Measurements from ENCODE around the gene KCNJ15.

KCNJ15 gene

DNA sequence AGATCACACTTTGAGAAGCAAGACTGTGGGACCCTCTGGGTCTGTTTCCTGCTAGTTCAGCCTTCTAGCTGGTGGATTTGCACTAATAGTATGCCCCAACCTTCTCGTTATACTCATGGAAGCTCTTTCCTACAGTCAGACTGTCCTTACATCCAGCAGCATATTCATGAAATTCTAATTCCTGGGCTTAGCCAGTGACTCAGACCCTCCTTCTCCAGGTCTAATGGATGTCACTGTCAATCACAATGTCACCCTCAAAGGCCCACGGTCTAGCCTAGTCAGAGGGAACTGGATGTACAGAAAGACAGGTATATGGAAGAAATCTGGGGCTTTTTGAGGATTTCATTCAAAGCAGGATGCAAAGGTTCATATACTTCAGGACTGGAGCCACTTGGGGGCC lies 72.4 kb downstream of the KCNJ15 start:
- no peak for DNase-seq

DNA sequence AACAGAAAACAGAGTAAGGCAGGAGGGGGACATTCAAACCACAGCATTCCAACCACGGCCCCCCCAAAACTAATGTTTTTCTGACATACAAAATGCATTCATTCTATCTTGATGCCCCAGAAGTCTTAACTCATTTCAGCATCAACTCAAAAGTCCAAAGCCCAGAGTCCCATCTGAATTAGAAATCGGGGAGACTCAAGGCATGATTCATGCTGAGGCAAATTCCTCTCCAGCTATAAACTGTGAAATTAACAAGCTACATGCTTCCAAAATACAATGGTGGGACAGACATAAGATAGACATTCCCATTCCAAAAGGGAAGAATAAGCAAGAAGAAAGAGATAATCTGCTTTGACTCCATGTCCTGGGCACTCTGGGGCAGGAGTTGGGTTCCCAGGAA lies 73.9 kb downstream of the KCNJ15 start:
- no peak for DNase-seq

DNA sequence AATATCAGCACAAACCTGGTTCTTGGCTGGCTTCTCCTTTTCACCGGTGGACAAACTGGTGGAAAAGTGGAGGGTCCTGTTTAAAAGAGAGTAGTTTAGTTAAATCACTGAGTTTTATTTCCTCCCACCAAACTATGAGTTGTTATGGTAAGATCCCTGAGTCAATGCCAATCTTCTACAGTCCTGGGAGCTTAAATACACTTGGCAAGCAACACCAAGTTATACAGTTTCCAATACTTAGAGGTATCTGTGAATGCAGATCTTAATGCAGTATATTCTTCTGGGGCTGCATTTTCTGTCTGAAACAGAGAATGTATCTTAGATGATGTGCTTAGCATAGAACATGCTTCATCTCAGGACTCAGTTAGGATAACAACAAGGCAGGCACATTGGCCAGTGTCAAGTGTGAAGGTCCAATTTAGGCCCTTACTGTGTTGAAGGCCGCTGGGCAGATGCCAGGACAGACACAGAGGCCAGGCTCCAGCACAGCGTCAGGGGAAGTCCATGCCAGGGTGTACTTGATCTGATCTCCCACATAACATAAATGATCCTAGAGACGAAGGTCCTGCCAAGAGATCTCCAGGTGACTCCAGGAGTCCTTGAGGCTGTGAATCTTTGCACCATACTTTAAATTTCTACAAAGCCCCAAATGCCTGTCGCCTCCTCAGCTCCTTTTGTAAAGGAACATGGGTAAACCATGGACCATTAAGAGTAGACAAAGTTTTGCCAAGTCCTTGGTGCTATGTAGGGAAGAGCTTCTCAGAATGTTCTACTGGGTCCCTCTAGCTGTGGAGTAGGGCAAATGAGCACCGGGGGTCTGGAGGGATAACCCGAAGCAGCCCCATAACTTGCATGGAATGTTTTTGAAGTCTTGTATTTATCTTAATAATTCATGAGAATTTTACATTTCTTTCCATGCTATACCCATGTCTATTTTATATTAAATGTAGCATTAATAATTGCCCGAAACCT lies 76.8 kb downstream of the KCNJ15 start:
- DNase-seq = no peak

DNA sequence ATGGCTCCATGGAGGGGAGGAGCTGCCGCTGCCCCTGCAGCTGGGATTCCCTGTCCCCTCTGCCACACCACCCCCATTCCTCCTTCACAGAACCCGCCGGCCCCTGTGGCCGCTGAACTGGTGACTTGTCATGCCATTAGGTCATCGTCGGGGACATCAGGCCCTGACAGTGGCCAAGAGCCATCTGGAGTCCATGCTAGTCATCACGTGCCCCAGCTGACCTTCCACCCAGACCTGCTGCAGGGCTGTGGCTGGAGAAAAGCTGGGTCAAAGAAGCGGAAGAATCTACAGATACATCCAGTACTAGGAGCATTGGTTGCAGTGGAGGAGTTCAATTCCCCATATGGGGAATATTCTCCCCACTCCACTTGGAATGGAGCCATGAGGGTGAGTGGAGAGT lies 78.1 kb downstream of the KCNJ15 start:
- DNase-seq = no peak

DNA sequence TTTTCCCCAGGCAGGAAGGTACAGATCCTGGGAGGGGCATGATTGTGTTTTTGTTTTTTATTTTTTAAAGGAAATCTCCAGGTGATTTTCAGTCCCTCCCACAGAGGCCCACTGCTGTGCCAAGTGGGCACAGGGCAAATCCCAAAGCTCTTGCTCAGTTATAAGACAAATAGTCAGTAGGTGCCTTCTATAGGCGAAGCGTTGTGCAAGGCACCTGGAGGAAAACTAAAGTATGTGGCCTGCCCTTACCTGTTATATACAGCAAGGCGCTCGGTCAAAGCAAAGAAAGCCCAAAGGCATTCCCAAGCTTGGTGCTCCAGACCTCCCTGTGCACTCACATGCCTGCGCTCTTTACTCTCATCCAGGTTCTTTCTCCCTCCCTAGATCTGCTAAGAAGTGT lies 81.0 kb downstream of the KCNJ15 start:
- no peak for DNase-seq

DNA sequence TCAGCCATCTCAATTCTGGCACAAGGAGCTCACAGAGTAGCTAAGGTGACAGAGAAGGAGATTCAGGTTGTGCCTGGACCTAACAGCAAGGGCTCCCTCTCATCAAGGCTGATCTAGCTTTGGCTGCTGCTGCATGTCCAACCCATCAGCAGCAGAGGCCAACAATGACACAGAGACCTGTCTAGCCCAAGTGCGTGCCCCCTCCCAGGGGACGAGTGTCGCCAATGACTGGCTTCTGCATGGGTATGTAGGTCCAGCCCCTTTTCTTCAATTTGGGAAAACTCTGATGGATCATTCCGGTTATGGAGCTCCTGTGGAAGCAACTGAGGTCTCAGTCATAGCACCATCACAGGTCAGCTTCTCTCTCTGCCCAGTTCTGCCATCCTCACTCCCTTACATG lies 83.3 kb downstream of the KCNJ15 start:
- no peak for DNase-seq

DNA sequence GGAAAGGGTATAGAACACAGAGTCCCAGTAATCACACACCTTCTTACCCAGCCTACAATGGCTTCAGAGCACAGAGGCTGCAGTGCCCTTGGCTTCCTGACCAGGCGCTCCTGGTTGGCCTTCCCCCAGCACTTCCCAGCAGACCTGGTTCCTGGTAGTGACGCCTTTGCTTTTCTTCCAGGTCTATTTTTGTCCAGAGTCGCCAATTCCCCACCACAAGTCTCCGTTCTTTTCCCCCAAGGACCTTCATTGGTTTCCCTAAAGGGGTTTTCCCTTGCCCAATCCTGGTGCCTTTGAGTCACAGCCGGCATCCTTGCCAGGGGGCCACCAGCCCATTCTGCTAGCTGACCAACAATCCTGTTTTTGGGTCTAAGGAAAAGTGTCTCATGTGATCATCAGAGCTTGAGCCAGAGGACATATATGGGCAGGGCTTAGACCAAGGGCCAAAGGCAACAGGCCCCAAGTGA lies 84.8 kb downstream of the KCNJ15 start:
- DNase-seq = no peak

DNA sequence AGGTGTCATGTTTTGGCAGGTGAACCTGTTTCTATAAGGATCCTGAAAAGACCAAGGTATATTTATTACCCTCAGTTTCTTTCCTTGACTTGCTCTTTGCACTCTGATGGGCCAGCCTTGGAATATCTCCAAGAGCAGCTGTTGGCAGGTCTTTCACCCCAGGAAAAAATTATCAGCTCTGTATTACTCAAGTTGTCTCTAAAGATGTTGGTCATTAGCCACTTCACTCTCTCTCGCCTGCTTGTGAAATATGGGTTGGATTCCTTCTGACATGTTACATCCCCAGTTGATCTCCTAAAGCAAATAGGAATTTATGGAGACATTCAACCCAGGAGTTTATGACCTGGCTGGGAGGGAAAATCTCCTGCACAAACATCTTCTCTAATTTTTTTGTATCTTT lies 85.9 kb downstream of the KCNJ15 start:
- DNase-seq = no peak

DNA sequence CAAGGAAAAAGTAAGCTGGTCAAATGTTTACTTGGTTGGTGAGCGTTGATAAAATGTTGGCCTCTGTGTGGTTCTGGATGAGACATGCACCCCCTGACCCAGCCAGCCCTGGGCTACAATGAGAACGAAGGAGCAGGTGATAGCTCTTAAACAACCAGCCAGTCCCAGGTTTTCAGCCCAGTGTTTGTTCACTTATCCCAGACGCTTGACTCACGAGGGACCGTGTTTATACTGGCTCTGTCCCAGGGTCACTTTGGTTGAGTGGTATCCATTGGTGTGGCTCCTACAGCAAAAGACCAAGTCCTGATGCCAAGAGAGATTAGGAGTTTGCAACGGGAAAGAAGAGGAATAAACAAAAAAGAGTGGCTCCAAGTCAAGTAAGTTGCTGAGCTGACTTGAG lies 86.9 kb downstream of the KCNJ15 start:
- no peak for DNase-seq

DNA sequence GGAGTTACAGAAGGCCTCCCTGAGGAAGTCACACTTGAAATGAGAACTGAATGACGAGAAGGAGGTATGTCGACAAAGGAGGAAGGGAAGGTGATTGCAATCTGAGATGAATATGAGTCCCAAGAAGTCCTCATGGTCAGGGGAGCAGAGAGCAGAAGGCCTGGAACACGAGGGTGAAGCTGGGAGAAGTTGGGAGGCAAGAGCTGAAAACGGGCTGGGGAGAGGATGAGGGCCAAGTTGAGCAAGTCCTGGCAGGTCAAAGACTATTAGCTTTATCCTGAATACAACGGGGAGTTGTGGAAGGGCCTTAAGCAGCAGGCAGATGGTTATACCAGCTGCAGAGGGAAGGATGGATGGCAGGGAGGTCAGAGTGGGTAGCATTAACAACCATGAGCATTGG lies 89.5 kb downstream of the KCNJ15 start:
- no peak for DNase-seq

DNA sequence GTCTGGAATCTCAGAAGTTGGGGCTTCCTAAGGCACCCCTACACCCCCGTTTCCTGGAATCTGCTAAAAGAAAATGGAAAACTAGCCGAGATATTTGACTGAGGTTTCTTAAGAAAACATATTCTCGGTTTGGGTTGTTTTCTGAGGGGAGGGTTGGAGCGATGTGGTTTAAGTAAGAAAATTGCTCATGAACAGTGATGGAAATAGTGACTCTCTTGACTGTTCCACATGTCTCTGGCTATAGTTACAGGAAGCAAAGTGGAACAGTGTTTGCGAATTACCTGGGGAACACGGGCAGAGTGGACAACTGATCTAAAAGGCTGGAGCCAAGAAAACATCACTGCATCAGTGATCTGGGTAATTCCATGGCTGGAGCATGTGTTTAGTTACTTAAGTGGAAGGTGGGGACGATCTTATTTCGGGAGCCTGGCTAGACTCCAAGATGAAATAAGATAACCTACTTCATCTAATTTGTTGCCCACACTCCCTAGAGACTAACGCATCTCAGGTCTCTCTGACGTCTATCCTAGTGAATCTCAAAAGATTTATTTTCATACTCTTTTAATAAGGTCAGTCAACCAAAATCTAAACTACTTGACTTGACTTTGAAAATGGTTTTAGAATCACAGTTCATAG lies 92.4 kb downstream of the KCNJ15 start:
- DNase-seq = no peak

DNA sequence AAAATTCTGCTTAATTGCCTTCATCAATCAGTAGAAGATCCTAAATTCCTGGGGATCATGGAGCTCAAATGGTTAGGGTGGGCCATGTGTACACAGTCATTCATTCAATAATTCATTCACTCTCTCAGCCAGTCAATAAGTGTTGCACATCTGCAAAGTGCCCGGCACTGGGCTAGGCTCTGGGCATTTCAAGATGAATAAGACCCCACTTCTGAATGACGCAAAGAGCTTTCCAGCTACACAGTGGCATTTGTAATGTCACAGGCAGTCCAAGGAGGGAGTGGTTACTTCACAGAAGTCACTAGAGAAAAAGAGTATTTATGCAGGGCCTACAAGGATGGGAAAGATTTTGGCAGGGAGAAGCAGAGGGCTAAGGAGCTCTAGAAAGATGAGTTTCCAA lies 93.2 kb downstream of the KCNJ15 start:
- DNase-seq = no peak

DNA sequence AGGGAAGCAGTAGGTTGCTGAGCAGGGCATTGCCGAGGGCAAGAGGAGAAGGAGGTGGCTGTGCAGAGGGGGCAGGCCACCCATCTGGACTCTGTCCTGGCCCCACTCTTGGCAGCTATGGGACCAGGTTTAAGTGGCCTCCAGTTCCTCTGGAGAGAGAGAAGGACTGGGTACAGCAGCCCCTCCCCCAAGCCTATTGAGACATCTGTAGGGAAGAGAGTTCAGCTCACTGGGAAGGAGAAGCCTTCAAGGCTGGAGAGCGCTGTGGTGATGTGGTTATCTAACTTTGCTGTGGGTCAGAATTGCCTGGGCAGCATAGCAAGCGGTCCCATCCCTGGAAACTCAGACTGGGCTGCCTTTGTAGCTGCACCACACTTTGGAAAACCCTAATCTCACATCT lies 93.9 kb downstream of the KCNJ15 start:
- DNase-seq = no peak

DNA sequence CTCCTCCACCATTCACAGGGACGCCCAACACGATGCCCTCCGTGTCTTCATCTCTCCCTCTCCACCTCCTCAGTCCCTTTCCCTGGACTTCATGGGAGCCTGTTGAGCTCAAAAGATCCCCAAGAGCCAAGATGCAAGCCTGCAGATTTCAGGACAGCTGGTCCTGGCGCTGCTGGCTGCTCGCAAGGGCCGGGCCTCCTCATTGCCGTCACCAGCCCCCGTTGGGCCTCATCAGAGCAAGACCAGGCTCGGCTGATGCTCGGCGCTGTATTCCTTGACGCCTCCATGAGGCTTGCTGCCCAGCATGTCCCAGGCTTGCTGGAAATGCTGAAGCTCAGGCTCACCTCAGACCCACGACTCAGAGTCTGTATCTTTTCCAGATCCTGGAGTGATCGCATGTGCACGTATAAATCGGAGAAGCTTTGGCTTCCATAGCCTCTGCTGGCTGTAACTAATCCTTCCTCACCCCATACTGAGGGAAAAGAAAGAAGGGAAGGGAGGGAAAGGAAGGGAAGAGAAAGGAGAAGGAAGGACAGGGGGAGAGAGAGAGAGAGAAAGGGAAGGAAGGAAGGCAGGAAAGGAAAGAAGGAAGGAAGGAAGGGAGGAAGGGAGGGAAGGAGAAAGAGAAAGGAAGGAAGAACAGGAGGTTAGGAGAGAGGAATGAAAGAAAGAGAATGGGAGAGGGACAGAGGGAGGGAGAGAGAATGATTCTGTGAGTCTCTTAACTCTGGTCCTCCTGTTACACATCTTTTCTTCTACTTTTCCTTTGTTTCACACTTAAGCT lies 94.6 kb downstream of the KCNJ15 start:
- DNase-seq = no peak

DNA sequence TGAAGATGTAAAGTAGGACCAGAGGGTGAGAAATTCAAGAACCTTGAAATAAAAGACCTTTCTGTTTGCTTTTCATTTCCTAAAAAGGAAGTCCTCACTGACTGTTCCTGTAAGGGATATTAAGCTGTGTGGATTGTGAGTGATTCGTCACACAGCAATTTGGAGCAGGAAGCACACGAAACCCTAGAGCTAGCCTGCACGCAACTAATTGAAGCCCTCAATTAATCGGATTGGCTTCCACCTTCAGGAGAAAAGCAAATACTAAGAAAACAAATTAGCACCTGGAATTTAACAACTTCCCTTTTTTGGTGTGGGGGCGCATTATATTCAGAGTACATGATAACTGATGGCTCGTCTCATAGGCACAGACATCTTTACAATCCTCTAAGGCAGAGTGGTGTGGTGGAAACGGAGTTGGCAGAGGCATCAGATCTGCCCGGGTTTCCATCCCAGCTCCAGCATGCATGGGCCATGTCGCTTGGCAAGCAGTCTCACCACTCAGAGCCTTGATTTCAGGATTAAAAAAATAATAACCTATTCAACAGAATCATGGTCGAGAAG lies 95.2 kb downstream of the KCNJ15 start:
- no peak for DNase-seq

DNA sequence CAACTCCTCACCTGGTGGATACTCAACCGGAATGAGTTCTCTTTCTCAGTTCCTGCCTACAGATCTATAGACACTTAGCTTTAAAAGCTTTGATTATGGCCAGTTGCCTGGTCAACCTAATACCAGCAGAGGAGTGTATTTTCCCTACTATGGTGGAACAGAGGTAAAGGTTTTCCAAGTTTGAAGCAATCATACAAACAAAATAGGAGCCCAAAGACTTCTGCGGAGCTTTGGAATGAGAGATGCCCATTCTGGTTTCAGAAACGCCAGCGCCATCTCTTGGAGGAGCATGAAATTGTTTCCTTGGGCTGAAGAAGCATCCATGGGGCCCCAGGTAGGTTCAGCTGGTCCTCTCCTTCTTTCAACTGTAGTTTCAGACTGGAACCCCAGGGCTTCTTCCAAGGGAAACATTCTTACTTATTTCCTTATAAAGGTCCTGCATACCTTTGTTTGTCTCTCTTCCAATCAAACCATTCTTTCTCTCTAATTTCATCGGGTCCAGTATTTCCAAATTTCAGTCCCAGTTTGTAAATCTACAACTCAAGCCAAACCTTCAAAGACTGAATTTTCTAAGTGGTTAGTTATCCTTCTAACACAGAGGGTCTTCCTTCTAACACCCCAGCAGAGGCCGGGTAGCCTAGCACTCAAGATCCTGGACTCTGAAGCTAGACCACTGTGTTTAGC lies 95.9 kb downstream of the KCNJ15 start:
- DNase-seq = no peak

DNA sequence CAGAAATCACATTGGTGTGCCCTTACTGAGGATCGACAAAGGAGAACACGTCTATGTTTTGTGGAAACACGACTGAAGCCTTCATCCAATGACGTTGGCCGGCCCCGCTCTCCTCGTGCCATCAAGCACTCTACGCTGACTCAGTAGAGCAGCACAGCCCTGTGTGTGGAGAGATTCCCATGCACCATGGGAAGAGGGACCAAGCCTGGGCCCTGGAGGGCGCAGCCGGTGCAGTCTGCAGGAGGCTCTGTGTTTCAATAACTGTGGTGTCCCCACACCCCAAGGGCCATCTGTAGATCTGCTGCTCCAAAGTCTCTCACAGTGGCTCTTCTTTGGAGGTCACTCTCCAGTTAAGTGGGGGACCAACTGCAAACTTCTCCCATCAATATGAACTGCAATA lies 97.4 kb downstream of the KCNJ15 start:
- no peak for DNase-seq

DNA sequence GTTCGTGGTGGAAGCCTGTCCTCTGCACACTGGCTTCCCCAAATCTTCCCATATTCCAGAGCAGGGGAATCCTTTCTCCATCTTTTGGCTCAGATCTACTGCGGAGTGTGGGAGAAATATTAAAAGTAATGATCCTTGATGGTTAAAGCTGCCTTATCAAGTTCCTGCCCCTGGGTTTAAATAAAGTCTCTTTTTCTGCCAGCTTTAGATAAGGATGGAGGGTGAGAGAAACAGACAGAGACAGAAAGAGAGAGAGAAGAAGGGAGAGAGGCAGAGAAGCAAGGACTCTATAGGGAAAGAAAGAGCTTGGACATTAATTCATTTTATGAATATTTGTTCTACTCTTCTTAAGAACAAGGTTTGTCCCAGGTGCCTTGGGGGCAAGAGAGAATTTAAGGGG lies 98.0 kb downstream of the KCNJ15 start:
- no peak for DNase-seq

DNA sequence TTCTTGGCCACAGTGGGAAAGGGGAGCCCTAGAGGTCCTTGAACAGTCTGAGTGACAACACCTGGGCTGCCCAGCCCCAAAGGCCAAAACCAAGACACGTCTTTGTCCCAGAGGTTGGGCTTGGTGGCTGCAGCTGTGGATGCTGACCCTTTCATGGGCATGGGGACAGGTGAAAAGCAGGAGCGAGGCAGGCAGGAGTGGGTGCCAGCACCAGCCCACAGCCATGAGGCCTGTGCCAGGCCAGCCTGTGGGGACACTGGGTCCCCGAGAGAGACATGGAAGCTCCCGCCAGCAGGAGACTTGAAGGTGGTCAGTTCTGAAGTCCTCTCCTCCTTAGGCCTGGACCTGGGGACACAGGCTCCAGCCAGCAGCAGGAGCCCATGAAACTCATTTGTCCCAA lies 98.6 kb downstream of the KCNJ15 start:
- DNase-seq = no peak

DNA sequence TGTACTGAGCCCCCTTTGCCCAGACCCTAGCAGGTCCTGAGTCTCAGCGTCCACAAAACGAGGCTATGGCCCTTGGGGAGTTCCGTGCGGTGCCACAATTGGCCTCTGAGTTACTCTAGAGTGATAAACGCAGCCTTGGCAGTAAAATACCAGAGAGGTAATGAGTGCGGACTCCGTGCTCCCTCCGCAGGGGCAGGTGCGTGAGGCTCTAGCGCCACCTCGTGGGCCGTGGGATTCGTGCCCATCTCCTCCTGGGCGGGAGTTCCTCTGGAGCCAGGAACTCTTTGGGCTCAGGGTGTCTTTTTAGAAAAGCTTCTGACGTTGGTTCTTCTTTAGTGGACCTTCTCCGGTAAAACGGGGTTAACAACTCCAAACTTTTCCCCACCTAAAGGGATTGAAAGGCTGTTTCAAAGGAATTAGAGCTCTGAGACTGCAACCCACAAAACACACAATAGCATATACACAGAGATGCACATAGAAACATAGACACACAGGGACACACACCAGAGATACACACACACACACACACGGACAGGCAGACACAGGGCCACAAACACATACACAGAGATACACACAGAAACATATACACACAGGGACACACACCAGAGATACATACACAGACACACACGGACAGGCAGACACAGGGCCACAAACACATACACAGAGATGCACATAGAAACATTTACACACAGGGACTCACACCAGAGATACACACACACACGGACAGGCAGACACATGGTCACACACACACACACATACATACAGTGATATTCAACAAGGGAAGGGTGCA lies 99.4 kb downstream of the KCNJ15 start:
- DNase-seq = peak; percentile 39
